ENCODE measurements around the gene SETD5. TPM values are rescaled to one million over a fixed set of nuclear protein-coding genes. Genes with fewer than 3 reads are reported as not detected.

SETD5 gene
- polyA plus RNA-seq (2011; rRNA removed) (92.3 and 116 TPM in 2 replicates), polyA plus RNA-seq (2017; fragmentation: RNase III; extraction: RNeasy Plus Mini Kit Qiagen cat#74134 plus additional on column Dnase treatment) (41.7 to 46.1 TPM (median 44.2 TPM) in 3 replicates), polyA minus RNA-seq (2011; rRNA and poly(A)+ RNA removed) (151 and 153 TPM in 2 replicates)
- polyA plus RNA-seq (2012; cell fraction: cytosol; rRNA removed): 27.4 and 36.6 TPM in 2 replicates
- polyA plus RNA-seq (2012; cell fraction: nucleus; rRNA removed): 70.5 and 82.3 TPM in 2 replicates

GRCh38 chr3:9397332-9397905 is at the start of gene SETD5:
Gene SETD5, plus strand, starts transcription at chr3:9397615. Its CDS starts 31,324 bp downstream, at chr3:9428939.
- H3K4me1 ChIP-seq: peaks cover 56% of the 10 kb centered on the region
- DNase-seq (ENCODE audit: low read depth in 1 of 2, low spot score in 1 of 2): peak; percentile 90 to 96
- CTCF ChIA-PET: no interaction called here
- no peak for TF ChIP-seq NPAS2 (CRISPR knock-in tag; IDR thresholded peaks at IDR 0.05; ENCODE audit: borderline replicate concordance)
- TF ChIP-seq FOSB (CRISPR knock-in tag; IDR thresholded peaks at IDR 0.05): no peak
- no peak for TF ChIP-seq BHLHE40 (IDR thresholded peaks at IDR 0.05; ENCODE audit: low read depth, low read length)
- TF ChIP-seq ZC3H11A (IDR thresholded peaks at IDR 0.05): no peak
- no peak for TF ChIP-seq RNF2 (IDR thresholded peaks at IDR 0.05; ENCODE audit: borderline replicate concordance, low read depth)
- no peak for TF ChIP-seq TFCP2L1 (CRISPR knock-in tag; IDR thresholded peaks at IDR 0.05)
- no peak for TF ChIP-seq ESRRA (IDR thresholded peaks at IDR 0.05; ENCODE audit: borderline replicate concordance, low read length)
- TF ChIP-seq, protein P1, sequence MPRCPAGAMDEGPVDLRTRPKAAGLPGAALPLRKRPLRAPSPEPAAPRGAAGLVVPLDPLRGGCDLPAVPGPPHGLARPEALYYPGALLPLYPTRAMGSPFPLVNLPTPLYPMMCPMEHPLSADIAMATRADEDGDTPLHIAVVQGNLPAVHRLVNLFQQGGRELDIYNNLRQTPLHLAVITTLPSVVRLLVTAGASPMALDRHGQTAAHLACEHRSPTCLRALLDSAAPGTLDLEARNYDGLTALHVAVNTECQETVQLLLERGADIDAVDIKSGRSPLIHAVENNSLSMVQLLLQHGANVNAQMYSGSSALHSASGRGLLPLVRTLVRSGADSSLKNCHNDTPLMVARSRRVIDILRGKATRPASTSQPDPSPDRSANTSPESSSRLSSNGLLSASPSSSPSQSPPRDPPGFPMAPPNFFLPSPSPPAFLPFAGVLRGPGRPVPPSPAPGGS (IDR thresholded peaks at IDR 0.05): peak; percentile 92
- TF ChIP-seq CEBPB (IDR thresholded peaks at IDR 0.05): no peak
- TF ChIP-seq HMGXB4 (CRISPR knock-in tag; IDR thresholded peaks at IDR 0.05; ENCODE audit: borderline replicate concordance): no peak
- no peak for TF ChIP-seq KDM1A (IDR thresholded peaks at IDR 0.05; ENCODE audit: low read depth)
- no peak for TF ChIP-seq ZNF302 (CRISPR knock-in tag; IDR thresholded peaks at IDR 0.05)
- TF ChIP-seq, protein P2, sequence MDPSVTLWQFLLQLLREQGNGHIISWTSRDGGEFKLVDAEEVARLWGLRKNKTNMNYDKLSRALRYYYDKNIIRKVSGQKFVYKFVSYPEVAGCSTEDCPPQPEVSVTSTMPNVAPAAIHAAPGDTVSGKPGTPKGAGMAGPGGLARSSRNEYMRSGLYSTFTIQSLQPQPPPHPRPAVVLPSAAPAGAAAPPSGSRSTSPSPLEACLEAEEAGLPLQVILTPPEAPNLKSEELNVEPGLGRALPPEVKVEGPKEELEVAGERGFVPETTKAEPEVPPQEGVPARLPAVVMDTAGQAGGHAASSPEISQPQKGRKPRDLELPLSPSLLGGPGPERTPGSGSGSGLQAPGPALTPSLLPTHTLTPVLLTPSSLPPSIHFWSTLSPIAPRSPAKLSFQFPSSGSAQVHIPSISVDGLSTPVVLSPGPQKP (IDR thresholded peaks at IDR 0.05; ENCODE audit: low read depth, low read length): no peak
- no peak for TF ChIP-seq CBX8 (IDR thresholded peaks at IDR 0.05)
- peak; percentile 94 to 99 for TF ChIP-seq JUN (IDR thresholded peaks at IDR 0.05)
- TF ChIP-seq GATA3 (IDR thresholded peaks at IDR 0.05; ENCODE audit: borderline replicate concordance): no peak
- TF ChIP-seq HEYL (CRISPR knock-in tag; IDR thresholded peaks at IDR 0.05): no peak
- TF ChIP-seq HOXB13 (CRISPR knock-in tag; IDR thresholded peaks at IDR 0.05; ENCODE audit: low read depth): no peak
- TF ChIP-seq MAZ (IDR thresholded peaks at IDR 0.05; ENCODE audit: borderline replicate concordance, low read depth, low read length): no peak
- TF ChIP-seq, protein P3, sequence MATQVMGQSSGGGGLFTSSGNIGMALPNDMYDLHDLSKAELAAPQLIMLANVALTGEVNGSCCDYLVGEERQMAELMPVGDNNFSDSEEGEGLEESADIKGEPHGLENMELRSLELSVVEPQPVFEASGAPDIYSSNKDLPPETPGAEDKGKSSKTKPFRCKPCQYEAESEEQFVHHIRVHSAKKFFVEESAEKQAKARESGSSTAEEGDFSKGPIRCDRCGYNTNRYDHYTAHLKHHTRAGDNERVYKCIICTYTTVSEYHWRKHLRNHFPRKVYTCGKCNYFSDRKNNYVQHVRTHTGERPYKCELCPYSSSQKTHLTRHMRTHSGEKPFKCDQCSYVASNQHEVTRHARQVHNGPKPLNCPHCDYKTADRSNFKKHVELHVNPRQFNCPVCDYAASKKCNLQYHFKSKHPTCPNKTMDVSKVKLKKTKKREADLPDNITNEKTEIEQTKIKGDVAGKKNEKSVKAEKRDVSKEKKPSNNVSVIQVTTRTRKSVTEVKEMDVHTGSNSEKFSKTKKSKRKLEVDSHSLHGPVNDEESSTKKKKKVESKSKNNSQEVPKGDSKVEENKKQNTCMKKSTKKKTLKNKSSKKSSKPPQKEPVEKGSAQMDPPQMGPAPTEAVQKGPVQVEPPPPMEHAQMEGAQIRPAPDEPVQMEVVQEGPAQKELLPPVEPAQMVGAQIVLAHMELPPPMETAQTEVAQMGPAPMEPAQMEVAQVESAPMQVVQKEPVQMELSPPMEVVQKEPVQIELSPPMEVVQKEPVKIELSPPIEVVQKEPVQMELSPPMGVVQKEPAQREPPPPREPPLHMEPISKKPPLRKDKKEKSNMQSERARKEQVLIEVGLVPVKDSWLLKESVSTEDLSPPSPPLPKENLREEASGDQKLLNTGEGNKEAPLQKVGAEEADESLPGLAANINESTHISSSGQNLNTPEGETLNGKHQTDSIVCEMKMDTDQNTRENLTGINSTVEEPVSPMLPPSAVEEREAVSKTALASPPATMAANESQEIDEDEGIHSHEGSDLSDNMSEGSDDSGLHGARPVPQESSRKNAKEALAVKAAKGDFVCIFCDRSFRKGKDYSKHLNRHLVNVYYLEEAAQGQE (IDR thresholded peaks at IDR 0.05): no peak
- TF ChIP-seq NFE2L2 (conservative IDR thresholded peaks at IDR 0.05; ENCODE audit: low read length): no peak
- TF ChIP-seq CTCF (IDR thresholded peaks at IDR 0.05): no peak
- 0 out of 2 replicates have a peak, but pooled peaks have one; percentile 23 for TF ChIP-seq MAX (IDR thresholded peaks at IDR 0.05)
- TF ChIP-seq RAD21 (conservative IDR thresholded peaks at IDR 0.05 in 1 of 2, IDR thresholded peaks at IDR 0.05 in 1 of 2): peak in 1 of 2 experiments; percentile 28; a peak in 1 of 5 replicates
- TF ChIP-seq ZFP36 (IDR thresholded peaks at IDR 0.05; ENCODE audit: borderline replicate concordance, partially characterized antibody): no peak
- peak; percentile 95 for TF ChIP-seq POLR2A (IDR thresholded peaks at IDR 0.05; ENCODE audit: low read length)
- TF ChIP-seq HOXA7 (CRISPR knock-in tag; IDR thresholded peaks at IDR 0.05): no peak
- TF ChIP-seq, protein P4, sequence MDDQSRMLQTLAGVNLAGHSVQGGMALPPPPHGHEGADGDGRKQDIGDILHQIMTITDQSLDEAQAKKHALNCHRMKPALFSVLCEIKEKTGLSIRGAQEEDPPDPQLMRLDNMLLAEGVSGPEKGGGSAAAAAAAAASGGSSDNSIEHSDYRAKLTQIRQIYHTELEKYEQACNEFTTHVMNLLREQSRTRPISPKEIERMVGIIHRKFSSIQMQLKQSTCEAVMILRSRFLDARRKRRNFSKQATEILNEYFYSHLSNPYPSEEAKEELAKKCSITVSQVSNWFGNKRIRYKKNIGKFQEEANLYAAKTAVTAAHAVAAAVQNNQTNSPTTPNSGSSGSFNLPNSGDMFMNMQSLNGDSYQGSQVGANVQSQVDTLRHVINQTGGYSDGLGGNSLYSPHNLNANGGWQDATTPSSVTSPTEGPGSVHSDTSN (IDR thresholded peaks at IDR 0.05): no peak

More at GRCh38 chr3:9397332-9397905, at the start of gene SETD5:
- Histone ChIP-seq H3K4me3 (peak within 1 kb of the TSS; percentile 84), H3K4me2 (peak within 1 kb of the TSS; percentile 94), H3K27ac (peak within 1 kb of the TSS; percentile 99 to 100), H3K9me3 (no peaks in the 10 kb centered on the region)
- ATAC-seq (peak; percentile 69 to 75), FAIRE-seq (no peak)
- POLR2A ChIA-PET: interaction anchor here (0.7 to 4.5 kb wide), 21 partner anchors 7 to 656 kb away, joined by 3 to 62 read pairs (median 6); partner anchors contain the start of gene THUMPD3
- no CpG with 5 or more reads among the region's 63 CpGs for WGBS (ENCODE audit: missing lambda C conversion rate)

All from A549 (cell line).